ENCODE data around the gene FAHD2A.

- TF ChIP-seq CTCF (IDR thresholded peaks at IDR 0.05; ENCODE audit: poor library complexity) (no peak), EZH2 (IDR thresholded peaks at IDR 0.05; ENCODE audit: borderline replicate concordance) (no peak), EZH2phosphoT487 (IDR thresholded peaks at IDR 0.05; ENCODE audit: low read depth, severe bottlenecking, unreplicated experiment) (no peak)
Observed at GRCh38 chr2:95374921-95375471, 27.5 kb upstream of the FAHD2A start.

Data from hepatocyte (in vitro differentiated cells).